Stimulated activated naive CD8-positive, alpha-beta T cell treated with anti-CD3 and anti-CD28 coated beads, Interleukin-15, Interleukin-2, amounts not matched to agents 100 U/mL and 50 U/mL, for 24 hours (primary cell): Measurements from ENCODE around the gene CDH16.

Experiments used
- ATAC-seq: fragments of 150-1000 bp; cut with Tn5 transposase; one replicate; pipeline ENCODE4 v1.10.0; 2021
- DNase-seq: peaks from one replicate; pipeline ENCODE4 v3.0.0; 2021

The CDH16 gene

DNA sequence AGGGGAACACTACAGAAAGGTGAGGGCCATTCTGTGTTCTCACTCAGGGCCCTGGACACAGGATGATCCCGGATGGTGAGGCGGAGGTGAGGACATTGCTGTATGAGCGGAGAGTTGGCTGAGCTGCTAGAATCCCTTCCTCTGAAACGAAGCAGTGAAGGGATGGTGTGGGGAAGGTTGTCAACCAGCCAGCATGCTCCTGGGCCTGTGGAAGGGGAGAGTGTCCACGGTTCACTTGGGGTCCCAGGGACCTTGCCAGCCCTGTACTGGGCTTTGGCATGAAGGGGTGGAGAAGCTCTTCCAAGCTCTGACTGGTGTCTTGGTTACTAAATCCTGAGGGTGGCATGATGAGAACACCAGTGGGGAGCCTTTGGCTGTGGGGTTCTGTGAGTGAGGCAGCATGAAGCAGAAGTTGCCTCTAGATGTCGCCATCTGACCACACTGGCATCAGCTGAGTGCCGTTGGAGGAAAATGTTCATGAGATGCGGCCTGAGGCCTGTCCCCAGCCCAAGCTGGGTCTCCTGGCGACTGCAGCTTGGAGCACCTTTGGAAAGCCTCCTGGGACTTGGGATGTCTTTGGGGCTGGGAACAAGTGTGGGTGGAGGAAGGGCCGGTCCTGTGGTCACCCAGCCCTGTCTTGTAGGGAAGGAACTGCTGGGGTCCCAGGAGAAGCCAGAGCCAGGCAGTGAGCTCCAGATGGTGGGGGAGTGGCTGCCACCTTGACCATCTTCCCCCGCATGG, 23.6 kb downstream of the CDH16 start:
- ATAC-seq (peak; percentile 77), DNase-seq (peak; percentile 57)

- DNase-seq: no peak
- no peak for ATAC-seq
These were observed 24.6 kb downstream of the CDH16 start for GRCh38 chr16:66894055-66894454.

DNA sequence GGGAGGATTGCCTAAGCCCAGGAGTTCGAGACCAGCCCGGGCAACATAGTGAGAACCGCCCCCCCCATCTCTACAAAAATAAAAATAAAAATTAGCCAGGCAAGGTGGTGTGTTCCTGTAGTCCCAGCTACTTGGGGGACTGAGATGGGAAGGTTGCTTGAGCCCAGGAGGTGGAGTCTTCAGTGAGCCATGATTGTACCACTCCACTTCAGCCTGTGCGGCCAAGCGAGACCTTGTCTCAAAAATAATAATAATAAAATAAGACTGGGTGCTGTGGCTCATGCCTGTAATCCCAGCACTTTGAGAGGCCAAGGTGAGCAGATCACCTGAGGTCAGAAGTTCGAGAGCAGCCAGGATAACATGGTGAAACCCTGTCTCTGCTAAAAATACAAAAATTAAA, 26.9 kb downstream of the CDH16 start:
- no peak for DNase-seq

DNA sequence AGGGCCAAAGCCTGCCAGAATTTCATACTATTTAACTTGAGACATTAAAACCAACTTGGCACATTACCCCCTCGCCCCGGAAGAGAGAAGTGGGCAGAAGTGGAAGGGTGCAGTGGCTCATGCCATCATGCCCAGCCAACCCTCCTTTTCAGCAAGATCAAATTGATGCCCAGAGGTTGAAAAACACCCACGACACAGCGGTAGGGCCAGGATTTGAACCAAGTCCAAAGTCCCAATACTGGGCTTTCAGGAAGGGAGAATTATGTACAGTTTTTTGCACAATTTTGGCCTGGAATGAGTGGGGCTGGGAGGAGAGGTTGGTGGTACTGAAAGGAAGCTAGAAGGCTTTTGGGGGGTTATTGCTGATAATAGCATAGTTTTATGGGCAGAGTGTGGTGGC, 27.3 kb downstream of the CDH16 start:
- no peak for ATAC-seq

More for the DNA sequence above, 26.9 kb downstream of the CDH16 start:
- no peak for ATAC-seq

GRCh38 chr16:66890799-66891198, 27.9 kb downstream of the CDH16 start:
- ATAC-seq: no peak
- no peak for DNase-seq

More for the DNA sequence above, 27.3 kb downstream of the CDH16 start:
- DNase-seq: no peak

DNA sequence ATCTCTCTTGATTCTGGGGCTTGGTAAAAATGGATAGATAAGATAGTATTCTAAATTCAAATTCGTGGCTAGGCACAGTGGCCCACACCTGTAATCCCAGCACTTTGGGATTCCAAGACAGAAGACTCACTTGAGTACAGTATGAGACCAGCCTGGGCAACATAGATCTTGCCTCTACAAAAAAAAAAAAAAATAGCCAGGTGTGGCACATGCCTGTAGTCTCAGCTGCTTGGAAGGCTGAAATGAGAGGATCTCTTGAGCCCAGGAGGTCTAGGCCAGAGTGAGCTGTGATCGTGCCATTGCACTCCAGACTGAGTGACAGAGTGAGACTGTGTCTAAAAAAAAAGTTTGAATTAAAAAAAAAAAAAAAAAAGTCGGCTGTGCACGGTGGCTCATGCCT, 29.1 kb downstream of the CDH16 start:
- no peak for DNase-seq
- no peak for ATAC-seq

DNA sequence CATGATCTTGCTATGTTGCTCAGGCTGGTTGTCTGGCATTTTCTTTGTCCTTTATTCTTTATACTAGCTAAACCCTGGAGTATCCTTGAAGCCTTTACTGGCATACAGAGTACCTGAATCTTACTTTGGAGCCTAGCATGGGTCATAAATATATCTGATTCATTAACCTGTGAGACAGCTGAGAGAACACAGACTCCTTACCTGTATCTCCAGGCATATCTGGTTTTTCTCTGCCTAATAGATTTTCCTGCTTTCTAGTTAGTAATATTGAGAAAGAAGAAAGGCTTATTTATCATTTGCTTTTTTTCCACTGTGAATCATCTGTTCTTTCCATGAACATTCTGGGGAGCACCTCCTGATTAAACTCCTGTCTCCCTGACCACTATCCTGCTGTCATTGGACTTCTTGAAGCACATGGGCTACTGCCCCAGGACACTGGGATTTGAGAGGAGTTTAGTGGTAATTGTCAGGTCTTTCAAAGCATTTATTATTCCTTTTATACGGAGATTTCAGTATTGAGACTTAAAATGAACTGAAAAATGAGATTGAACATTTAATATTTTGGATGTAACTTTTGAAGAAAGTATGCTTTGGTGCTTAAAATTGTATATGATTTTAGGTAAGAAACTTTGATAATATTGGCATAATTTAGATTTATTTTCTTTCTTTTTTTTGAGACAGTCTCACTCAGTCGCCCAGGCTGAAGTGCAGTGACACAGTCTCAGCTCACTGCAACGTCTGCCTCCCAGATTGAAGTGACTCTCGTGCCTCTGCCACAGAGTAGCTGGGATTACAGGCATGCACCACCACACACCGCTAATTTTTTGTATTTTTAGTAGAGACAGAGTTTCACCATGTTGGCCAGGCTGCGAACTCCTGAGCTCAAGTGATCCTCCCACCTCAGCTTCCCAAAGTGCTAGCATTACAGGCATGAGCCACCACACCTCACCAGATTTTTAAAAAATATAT, 29.8 kb downstream of the CDH16 start:
- ATAC-seq: no peak
- no peak for DNase-seq

DNA sequence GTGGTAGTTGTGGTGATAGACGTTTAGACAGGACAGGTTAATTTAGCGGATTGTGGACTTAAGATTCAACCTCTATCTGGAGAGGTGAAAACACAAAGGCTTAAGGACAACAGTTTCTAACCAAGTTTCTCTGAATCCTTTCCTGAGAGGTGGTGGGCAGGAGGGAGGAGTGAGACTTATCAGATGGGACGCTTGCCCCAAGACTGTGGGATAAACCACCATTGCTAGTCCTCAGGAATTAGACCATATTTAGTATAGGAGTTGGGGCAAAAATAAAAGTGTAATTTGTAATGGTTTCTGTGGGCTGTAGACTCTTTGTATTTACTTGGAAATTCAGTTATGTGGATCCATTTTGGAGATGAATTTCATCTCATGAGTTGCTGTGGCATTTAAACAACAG, 31.8 kb downstream of the CDH16 start:
- no peak for ATAC-seq
- no peak for DNase-seq

GRCh38 chr16:66886321-66886720, 32.4 kb downstream of the CDH16 start:
- ATAC-seq (no peak), DNase-seq (no peak)

- no peak for DNase-seq
- no peak for ATAC-seq
These were observed 33.2 kb downstream of the CDH16 start for GRCh38 chr16:66885491-66885890.

- no peak for DNase-seq
- ATAC-seq: no peak
These were observed 36.0 kb downstream of the CDH16 start for GRCh38 chr16:66882702-66883101.

DNA sequence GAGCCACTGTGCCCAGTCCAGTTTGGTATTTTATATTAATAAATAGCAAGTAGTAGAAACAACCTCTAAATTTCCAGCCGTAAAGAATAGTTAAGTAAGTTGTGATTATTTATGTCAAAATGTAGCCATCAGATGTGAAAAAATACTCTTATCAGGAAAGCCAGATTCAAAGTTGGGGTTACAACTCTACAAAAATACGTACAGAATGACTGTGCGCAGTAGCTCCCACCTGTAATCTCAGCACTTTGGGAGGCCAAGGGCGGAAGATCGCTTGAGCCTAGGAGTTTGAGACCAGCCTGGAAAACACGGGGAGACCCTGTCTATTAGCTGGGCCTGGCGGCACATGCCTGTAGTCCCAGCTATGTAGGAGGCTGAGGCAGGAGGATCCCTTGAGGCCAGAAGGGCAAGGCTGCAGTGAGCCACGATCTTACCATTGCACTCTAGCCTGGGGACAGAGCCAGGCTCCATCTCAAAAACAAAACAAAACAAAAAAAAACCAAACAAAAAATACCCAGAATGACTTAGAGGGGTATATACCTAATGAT, 36.6 kb downstream of the CDH16 start:
- DNase-seq (no peak), ATAC-seq (no peak)

- DNase-seq (no peak), ATAC-seq (no peak)
These were observed 37.1 kb downstream of the CDH16 start for GRCh38 chr16:66881560-66881959.

DNA sequence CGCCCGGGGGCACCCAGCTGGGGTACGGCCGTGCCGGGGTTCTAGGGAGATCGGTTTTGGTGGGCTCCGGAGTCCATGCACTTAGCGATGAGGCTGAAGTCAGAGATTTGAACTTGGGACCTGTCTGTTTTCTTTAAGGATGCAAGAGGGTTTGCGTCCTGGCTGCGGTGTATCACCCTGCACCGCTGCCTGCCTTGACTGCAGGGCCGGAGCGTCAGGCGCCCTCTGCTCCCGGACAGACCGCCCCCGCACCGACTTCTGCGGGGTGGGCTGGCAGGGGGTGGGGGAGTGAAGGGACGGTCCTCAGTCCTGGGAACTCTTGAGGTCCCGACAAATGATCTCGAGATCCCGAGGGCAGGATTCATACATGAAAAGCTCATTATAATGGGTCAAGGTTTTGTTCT, 37.7 kb downstream of the CDH16 start:
- ATAC-seq (no peak), DNase-seq (peak; percentile 43)

- peak; percentile 93 for DNase-seq
- peak; percentile 91 for ATAC-seq
These were observed 38.2 kb downstream of the CDH16 start, which contains the start of gene PDP2 for GRCh38 chr16:66880288-66881013. TSS of gene PDP2 (plus strand) at chr16:66880515. CDS start at chr16:66884285, 3,770 bp downstream.

DNA sequence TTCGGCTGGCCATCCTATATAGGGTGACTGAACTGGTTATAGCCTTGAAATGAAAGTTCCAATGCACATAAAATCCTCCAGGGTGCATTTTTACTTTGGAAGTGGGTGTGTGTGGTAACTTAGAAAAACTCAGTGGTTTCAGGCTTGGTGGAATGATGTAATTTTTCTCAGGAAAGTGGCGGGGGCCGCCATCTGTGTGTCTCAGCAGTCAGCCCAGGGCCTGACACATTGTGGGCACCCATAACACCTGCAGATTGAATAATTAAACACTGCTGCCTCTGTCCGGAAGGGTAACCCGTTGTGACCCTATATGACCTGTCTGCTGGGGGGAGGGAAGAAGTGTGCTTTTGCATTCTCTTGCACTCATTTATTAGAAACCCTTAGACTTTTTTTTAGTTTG, 40.6 kb downstream of the CDH16 start:
- DNase-seq (peak; percentile 76), ATAC-seq (peak; percentile 53)

DNA sequence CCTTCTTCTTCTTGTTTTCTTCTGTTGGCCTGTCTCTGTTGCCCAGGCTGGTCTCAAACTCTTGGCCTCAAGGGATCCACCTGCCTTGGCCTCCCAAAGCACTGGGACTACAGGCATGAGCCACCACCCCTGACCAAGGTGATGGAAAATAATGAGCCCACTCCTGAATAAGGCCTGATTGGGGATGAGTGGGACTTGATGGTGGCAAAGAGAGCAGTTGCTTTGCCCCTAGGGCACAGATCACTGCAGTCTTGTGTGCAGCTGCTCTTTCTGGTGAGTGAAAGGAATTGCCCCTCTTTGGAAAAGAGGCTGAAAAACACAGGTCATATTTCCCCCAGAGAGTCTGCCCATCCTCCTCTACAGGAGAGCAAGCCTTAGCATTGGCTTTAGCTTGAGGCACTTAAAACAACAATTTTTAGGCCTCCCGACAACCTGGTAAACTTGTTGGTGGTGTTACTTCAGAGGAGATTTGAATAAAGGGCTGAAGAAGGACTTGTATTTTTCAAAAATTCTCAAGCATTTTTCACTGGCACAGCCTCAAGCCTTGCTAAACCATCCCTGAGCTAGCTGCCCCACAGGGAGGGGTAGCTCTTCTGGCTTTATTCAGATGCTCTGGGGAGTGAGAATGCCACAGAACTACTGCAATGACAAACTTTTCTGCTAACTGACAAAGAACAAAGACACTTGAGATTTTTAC, 44.5 kb downstream of the CDH16 start:
- DNase-seq: no peak
- peak; percentile 17 for ATAC-seq

DNA sequence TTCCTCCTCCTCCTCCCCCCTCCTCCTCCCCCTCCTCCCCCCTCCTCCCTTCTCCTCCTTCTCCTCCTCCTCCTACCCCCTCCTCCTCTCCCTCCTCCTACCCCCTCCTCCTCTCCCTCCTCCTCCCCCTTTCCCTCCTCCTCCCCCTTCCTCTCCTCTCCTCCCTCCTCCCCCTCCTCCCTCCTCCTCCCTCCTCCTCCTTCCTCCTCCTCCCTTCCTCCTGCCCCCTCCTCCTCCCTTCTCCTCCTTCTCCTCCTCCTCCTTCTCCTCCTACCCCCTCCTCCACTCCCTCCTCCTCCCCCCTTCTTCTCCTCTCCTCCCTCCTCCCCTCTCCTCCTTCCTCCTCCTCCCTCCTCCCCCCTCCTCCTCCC, 45.0 kb downstream of the CDH16 start:
- ATAC-seq (no peak), DNase-seq (no peak)

DNA sequence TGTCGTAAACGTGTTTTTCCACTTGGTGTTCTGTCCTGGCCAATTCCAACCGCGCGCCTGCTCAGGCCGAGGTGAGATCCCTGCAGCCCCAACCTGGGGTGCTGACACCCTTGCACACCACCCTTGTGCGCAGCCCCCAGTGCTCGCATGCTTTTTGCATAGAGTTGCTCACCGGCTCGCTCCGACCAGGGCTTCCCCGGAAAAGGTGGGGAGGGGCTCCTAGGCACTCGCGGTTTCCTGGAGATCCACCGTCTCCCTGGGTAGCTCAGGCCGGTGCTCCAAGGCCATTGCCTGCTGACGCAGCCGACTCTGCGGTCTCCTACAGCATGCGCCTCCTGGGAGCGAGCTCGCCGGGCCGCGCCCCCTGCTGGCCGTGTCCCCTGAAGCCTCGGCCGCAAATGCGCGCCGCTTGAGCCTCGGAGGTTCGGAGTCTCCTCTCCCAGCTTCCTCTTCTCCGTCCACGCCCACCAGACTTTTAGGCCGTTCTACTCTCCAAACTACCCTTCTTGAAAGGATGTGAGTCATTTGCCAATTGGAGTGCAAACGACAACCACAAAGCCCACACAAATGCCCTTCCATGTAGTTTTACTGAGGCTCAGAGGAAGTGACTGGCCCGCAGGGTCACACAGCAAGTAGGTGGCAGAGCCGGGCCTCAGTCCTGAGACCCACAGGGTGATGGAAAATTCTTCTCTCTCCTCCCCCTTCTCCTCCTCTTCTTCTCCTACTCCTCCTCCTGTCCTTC, 45.6 kb downstream of the CDH16 start:
- peak; percentile 97 for DNase-seq
- peak; percentile 85 for ATAC-seq

DNA sequence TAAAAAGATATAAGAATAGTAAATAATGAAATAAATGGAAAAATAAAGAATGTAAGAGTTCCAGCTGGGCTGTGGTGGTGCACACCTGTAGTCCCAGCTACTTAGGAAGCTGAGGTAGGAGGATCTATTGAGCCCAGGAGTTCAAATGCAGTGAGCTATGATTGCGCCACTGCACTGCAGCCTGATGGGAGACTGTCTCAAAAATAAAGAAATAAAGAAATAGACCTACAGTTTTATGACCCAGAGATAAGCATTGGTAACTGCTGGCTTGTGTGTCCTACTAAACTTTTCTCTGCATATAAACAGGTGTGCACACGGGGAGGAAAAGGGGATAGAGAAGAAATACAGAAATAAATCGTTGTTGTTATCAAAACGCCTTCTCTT, 46.1 kb downstream of the CDH16 start:
- ATAC-seq: no peak
- no peak for DNase-seq

- no peak for ATAC-seq
- DNase-seq: no peak
These were observed 46.8 kb downstream of the CDH16 start for GRCh38 chr16:66871840-66872239.
